PFSK-1 (cell line): Measurements from ENCODE around the gene SDHB.

Experiments used
- FOXP2 ChIP-seq: optimal IDR thresholded peaks from 2 replicates; pipeline ENCODE3; 2011; ENCODE audit warnings: borderline replicate concordance, control low read depth, inconsistent platforms; ENCODE audit not compliant: insufficient read depth; ENCODE audit errors: extremely low read length, extremely low read depth
- POLR2AphosphoS5 ChIP-seq: IDR thresholded peaks from 2 replicates; pipeline ENCODE4 v1.6.1; 2012; ENCODE audit warnings: low read depth, mild to moderate bottlenecking, control low read depth, low read length, moderate library complexity
- SIN3A ChIP-seq: IDR thresholded peaks from 2 replicates; pipeline ENCODE4 v1.6.1; 2012; ENCODE audit warnings: mild to moderate bottlenecking, low read length, moderate library complexity, borderline replicate concordance; ENCODE audit not compliant: insufficient read depth
- TAF1 ChIP-seq: IDR thresholded peaks from 2 replicates; pipeline ENCODE4 v1.6.1; 2012; ENCODE audit warnings: low read length, control low read depth, borderline replicate concordance; ENCODE audit not compliant: insufficient read depth
- TF ChIP-seq, protein P1 (sequence below), 2 experiments: IDR thresholded peaks; 2 replicates each; pipeline versions ENCODE4 v1.6.1 to v1.8.0; 2011 to 2012; ENCODE audit warnings: low read depth in 2 of 2, low read length in 2 of 2, control low read depth in 1 of 2, inconsistent platforms in 1 of 2, mild to moderate bottlenecking in 1 of 2, moderate library complexity in 1 of 2; ENCODE audit not compliant: insufficient read depth in 1 of 2

SDHB gene

GRCh38 chr1:16982902-16983301, 70.9 kb downstream of the SDHB start:
- no peak for TF ChIP-seq FOXP2
- no peak for TF ChIP-seq SIN3A
- TF ChIP-seq, protein P1, sequence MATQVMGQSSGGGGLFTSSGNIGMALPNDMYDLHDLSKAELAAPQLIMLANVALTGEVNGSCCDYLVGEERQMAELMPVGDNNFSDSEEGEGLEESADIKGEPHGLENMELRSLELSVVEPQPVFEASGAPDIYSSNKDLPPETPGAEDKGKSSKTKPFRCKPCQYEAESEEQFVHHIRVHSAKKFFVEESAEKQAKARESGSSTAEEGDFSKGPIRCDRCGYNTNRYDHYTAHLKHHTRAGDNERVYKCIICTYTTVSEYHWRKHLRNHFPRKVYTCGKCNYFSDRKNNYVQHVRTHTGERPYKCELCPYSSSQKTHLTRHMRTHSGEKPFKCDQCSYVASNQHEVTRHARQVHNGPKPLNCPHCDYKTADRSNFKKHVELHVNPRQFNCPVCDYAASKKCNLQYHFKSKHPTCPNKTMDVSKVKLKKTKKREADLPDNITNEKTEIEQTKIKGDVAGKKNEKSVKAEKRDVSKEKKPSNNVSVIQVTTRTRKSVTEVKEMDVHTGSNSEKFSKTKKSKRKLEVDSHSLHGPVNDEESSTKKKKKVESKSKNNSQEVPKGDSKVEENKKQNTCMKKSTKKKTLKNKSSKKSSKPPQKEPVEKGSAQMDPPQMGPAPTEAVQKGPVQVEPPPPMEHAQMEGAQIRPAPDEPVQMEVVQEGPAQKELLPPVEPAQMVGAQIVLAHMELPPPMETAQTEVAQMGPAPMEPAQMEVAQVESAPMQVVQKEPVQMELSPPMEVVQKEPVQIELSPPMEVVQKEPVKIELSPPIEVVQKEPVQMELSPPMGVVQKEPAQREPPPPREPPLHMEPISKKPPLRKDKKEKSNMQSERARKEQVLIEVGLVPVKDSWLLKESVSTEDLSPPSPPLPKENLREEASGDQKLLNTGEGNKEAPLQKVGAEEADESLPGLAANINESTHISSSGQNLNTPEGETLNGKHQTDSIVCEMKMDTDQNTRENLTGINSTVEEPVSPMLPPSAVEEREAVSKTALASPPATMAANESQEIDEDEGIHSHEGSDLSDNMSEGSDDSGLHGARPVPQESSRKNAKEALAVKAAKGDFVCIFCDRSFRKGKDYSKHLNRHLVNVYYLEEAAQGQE (IDR thresholded peaks at IDR 0.05; ENCODE audit: insufficient read depth in 1 of 2, low read depth in 2 of 2, low read length in 2 of 2): no peak
- TF ChIP-seq POLR2AphosphoS5: no peak
- TF ChIP-seq TAF1: no peak

- TF ChIP-seq POLR2AphosphoS5 (no peak), SIN3A (no peak), FOXP2 (no peak), TAF1 (no peak)
- TF ChIP-seq, protein P1 (IDR thresholded peaks at IDR 0.05; ENCODE audit: insufficient read depth in 1 of 2, low read depth in 2 of 2, low read length in 2 of 2): no peak
These were observed 72.5 kb downstream of the SDHB start for GRCh38 chr1:16981269-16981849.

DNA sequence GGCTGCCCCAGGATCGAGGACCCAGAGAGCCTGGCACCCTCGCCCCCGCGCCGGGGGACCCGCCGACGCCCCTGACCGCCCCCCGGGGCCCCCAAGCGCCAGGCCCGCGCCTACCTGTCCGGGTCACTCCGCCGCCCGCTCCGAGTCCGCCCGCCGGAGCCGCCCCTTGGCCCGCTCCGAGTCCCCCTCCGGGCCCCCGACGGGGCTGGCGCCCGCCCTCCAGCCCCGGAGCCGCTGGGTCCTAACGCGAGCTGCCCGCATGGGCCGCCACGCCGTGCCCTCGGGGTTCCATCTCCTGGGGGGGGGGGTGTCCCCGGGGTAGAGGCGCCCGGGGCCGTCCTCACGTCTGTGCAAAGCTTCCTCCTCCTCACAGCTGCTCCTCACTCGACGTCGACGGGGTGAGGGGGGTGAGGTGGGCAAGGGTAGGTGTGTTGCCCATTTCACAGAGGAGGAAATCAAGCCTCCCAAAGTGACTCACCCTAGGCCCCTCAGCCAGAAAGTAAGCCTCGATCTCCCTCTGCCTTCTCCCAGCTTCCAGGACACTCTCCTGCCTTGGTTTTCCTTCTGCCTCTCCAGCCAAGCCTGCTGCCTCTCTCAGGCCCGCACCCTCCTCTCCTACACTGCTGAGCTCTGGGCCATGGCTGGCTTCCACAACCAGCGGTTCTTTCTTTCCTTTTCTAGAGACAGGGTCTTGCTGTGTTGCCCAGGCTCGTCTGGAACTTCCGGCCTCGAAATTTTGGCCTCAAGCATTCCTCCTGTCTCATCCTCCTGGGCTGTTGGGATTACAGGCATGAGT, 73.2 kb downstream of the SDHB start, which contains the start of gene MFAP2:
TSS of gene MFAP2 (minus strand) at position 148 of the 796 bp plus-strand sequence. CDS start 2,347 bp downstream, outside the sequence.
- no peak for TF ChIP-seq SIN3A
- no peak for TF ChIP-seq FOXP2
- TF ChIP-seq, protein P1 (IDR thresholded peaks at IDR 0.05; ENCODE audit: insufficient read depth in 1 of 2, low read depth in 2 of 2, low read length in 2 of 2): no peak
- TF ChIP-seq POLR2AphosphoS5: no peak
- TF ChIP-seq TAF1: no peak

GRCh38 chr1:16979475-16980327, 74.1 kb downstream of the SDHB start:
- no peak for TF ChIP-seq SIN3A

GRCh38 chr1:16978567-16979474, 75.0 kb downstream of the SDHB start:
- TF ChIP-seq, protein P1 (IDR thresholded peaks at IDR 0.05; ENCODE audit: insufficient read depth in 1 of 2, low read depth in 2 of 2, low read length in 2 of 2): no peak
- TF ChIP-seq TAF1 (no peak), FOXP2 (no peak), POLR2AphosphoS5 (no peak), SIN3A (no peak)
